Measurements from ENCODE around the gene GPR61. TPM values are rescaled to one million over a fixed set of nuclear protein-coding genes. Genes with fewer than 3 reads are reported as not detected.

Gene GPR61
- total RNA-seq, 1 experiment from 2014 or later, result 0.48 TPM

DNA sequence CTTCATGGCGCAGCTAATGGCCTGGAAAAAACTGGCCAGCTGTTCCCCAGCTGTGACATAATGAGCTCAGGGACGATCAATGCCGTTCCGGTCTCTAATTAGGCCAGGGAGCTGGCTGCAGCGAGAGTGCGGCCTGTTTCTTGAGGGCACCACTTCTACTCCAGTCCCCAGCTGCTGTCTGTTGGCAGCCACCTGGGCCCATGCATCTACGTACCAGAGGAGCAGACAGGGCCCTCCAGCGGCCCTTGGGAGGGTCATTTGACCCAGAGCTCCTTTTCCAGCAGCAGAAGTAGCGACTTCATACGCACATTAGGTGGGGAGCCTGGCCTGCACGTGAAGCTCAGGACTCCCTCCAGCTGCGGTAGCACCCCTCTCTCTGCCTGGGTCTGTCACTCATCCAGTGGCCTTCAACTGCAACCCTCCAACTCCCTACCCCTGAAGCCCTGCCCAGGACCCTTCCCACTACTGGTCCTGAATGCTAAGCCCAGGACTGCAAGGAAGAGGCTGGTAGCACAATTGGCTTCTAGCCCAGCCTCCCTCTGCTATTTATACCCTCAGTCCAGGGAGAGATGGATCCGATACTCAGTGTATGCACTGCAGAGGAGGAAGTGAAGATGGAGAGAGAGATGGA lies 9.1 kb upstream of the GPR61 start:
- Histone ChIP-seq H2BK15ac (ENCODE audit: low read depth, low read length) (no peak overlapping the region), H3K23me2 (ENCODE audit: insufficient read length, low read depth, low read length, poor library complexity, severe bottlenecking) (peaks cover 4% of the 10 kb centered on the region), H2BK12ac (ENCODE audit: insufficient read length, low read depth, low read length) (no peak overlapping the region), H4K8ac (replicated peaks; ENCODE audit: insufficient read length, low read depth, low read length) (no peak overlapping the region), H3K4ac (ENCODE audit: low read depth, low read length) (no peak overlapping the region), H3K4me1 (ENCODE audit: insufficient read depth, low read length) (no peaks in the 10 kb centered on the region), H3K79me2 (ENCODE audit: insufficient read depth, low read length) (no peaks in the 10 kb centered on the region), H4K20me1 (ENCODE audit: control insufficient read depth, insufficient read depth, insufficient read length) (no peaks in the 10 kb centered on the region), H3K56ac (ENCODE audit: insufficient read length, low read depth, low read length) (no peak overlapping the region), H3K27me3 (ENCODE audit: insufficient read depth, low read length) (no peaks in the 10 kb centered on the region), H2BK20ac (ENCODE audit: low read depth, low read length, poor library complexity, severe bottlenecking) (no peak overlapping the region), H2AFZ (ENCODE audit: low read length) (no peak overlapping the region), H3K79me1 (ENCODE audit: insufficient read depth, low read depth, low read length, poor library complexity, severe bottlenecking) (no peaks in the 10 kb centered on the region), H3K4me2 (ENCODE audit: insufficient read depth, insufficient read length, low read length) (no peak overlapping the region), H3K18ac (ENCODE audit: insufficient read length, low read depth, low read length) (no peak overlapping the region), H4K91ac (ENCODE audit: insufficient read length, low read depth, low read length) (no peak overlapping the region), H3K23ac (ENCODE audit: insufficient read length, low read depth, low read length) (no peak overlapping the region), H3K27ac (ENCODE audit: insufficient read length, low read depth, low read length) (no peak overlapping the region), H4K5ac (ENCODE audit: insufficient read length, low read depth, low read length) (no peak overlapping the region), H2BK5ac (ENCODE audit: insufficient read length, low read length) (no peak overlapping the region), H3K14ac (ENCODE audit: insufficient read depth, low read length) (no peak overlapping the region; the same call in 1 of the 2 replicates), H3T11ph (ENCODE audit: low read length) (no peak overlapping the region), H2AK5ac (ENCODE audit: insufficient read length, low read length) (no peak overlapping the region), H2BK120ac (ENCODE audit: low read depth, low read length, poor library complexity, severe bottlenecking) (no peak overlapping the region), H3K9me3 (ENCODE audit: control insufficient read depth, low read depth, low read length) (no peaks in the 10 kb centered on the region), H3K9ac (ENCODE audit: extremely low read depth, insufficient read length, low read length) (no peak overlapping the region)
- WGBS (ENCODE audit: extremely low coverage, insufficient read length, low lambda C conversion rate), result no CpG with 5 or more reads among the region's 13 CpGs
- peaks cover 4 to 8% of the 10 kb centered on the region in 2 experiments for H3K4me1 Mint-ChIP-seq
- no peaks in the 10 kb centered on the region for H3K36me3 Mint-ChIP-seq (ENCODE audit: insufficient read depth in 1 of 3, low read depth in 3 of 3)
- H3K27me3 Mint-ChIP-seq (ENCODE audit: low read depth), result peaks cover 20% of the 10 kb centered on the region
- no peak for DNase-seq
- TF ChIP-seq, protein P1, sequence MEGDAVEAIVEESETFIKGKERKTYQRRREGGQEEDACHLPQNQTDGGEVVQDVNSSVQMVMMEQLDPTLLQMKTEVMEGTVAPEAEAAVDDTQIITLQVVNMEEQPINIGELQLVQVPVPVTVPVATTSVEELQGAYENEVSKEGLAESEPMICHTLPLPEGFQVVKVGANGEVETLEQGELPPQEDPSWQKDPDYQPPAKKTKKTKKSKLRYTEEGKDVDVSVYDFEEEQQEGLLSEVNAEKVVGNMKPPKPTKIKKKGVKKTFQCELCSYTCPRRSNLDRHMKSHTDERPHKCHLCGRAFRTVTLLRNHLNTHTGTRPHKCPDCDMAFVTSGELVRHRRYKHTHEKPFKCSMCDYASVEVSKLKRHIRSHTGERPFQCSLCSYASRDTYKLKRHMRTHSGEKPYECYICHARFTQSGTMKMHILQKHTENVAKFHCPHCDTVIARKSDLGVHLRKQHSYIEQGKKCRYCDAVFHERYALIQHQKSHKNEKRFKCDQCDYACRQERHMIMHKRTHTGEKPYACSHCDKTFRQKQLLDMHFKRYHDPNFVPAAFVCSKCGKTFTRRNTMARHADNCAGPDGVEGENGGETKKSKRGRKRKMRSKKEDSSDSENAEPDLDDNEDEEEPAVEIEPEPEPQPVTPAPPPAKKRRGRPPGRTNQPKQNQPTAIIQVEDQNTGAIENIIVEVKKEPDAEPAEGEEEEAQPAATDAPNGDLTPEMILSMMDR (conservative IDR thresholded peaks at IDR 0.05), result no peak
- no peak overlapping the region for H3K4me3 Mint-ChIP-seq
- H3K9me3 Mint-ChIP-seq, result no peaks in the 10 kb centered on the region; a peak in 1 of 5 replicates
- no peak overlapping the region; a peak in 1 of 7 replicates for H3K27ac Mint-ChIP-seq
